NB4 (cell line): ENCODE results near the gene NFRKB.

Experiments
- CTCF ChIP-seq: IDR thresholded peaks from one replicate; pipeline ENCODE4 v1.5.1; 2012; ENCODE audit warnings: low read depth, low read length
- POLR2A ChIP-seq: IDR thresholded peaks from 2 replicates; pipeline ENCODE4 v1.6.1; 2011; ENCODE audit warnings: mild to moderate bottlenecking; ENCODE audit not compliant: insufficient read length; ENCODE audit errors: extremely low read depth

GRCh38 chr11:129928923-129929692 is 33.7 kb upstream of the NFRKB start:
- TF ChIP-seq CTCF, result no peak
- no peak for TF ChIP-seq POLR2A
